GM12878 (cell line): Measurements from ENCODE around the gene TOP3A.

Experiments
- ATF7 ChIP-seq: fragments of 450-650 bp; IDR thresholded peaks from 2 replicates; pipeline ENCODE4 v1.6.1; 2016; ENCODE audit warnings: low read depth, mild to moderate bottlenecking
- CREB1 ChIP-seq: IDR thresholded peaks from 2 replicates; pipeline ENCODE4 v1.6.1; 2012; ENCODE audit warnings: low read depth, mild to moderate bottlenecking, inconsistent platforms
- EZH2 ChIP-seq: IDR thresholded peaks from 2 replicates; pipeline ENCODE4 v1.6.1; 2012; ENCODE audit warnings: low read depth, mild to moderate bottlenecking, control low read depth, inconsistent platforms, low read length, borderline replicate concordance; ENCODE audit not compliant: control insufficient read depth
- KDM1A ChIP-seq: fragments of 200-600 bp; sonication (generic); IDR thresholded peaks from 2 replicates; pipeline ENCODE4 v1.6.1; 2016; ENCODE audit warnings: borderline replicate concordance
- POLR2A ChIP-seq: IDR thresholded peaks from 2 replicates; pipeline ENCODE4 v1.6.1; 2011; ENCODE audit warnings: low read depth, mild to moderate bottlenecking, low read length
- POLR2AphosphoS5 ChIP-seq: IDR thresholded peaks from 2 replicates; pipeline ENCODE4 v1.6.1; 2011; ENCODE audit warnings: mild to moderate bottlenecking, low read length, inconsistent platforms
- SMC3 ChIP-seq: IDR thresholded peaks from 2 replicates; pipeline ENCODE4 v1.6.1; 2011; ENCODE audit warnings: low read length, improper control_type of control experiment, borderline replicate concordance
- TF ChIP-seq, protein P1 (sequence below): IDR thresholded peaks from 2 replicates; pipeline ENCODE4 v1.6.1; 2012; ENCODE audit warnings: low read length, inconsistent platforms
- TF ChIP-seq, protein P2 (sequence below), 3 experiments: IDR thresholded peaks in 2 of 3; conservative IDR thresholded peaks in 1 of 3; 2 replicates each; pipeline ENCODE4 v1.5.1; 2011; ENCODE audit warnings: low read depth in 3 of 3, low read length in 3 of 3, mild to moderate bottlenecking in 3 of 3, control low read depth in 2 of 3, moderate library complexity in 2 of 3, inconsistent platforms in 1 of 3, mixed read lengths in 1 of 3; ENCODE audit not compliant: control insufficient read depth in 2 of 3, insufficient read depth in 1 of 3; ENCODE audit errors: extremely low read depth in 1 of 3
- TF ChIP-seq, protein P3 (sequence below): IDR thresholded peaks from 2 replicates; pipeline ENCODE4 v1.6.1; 2011; ENCODE audit warnings: borderline replicate concordance, low read depth, mild to moderate bottlenecking, moderate library complexity, mixed read lengths, low read length; ENCODE audit not compliant: insufficient read depth; ENCODE audit errors: extremely low read length
- TF ChIP-seq, protein P4 (sequence below): fragments of 450-650 bp; IDR thresholded peaks from 2 replicates; pipeline ENCODE4 v1.6.1; 2014; ENCODE audit warnings: mild to moderate bottlenecking

DNA sequence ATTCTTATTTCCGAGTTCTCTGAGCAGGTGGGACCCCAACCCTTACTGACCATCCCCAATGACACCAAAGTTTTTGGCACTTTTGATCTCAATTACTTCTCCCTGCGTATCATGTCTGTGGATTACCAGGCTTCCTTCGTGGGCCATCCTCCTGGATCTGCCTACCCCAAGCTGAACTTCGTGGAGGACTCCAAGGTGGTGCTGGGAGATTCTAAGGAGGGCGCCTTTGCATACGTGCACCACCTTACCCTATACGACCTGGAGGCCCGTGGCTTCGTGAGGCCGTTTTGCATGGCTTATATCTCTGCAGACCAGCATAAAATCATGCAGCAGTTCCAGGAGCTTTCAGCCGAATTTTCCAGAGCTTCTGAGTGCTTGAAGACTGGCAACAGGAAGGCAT lies 1.2 kb upstream of the TOP3A start:
- no peak for TF ChIP-seq CREB1
- TF ChIP-seq POLR2A: no peak
- TF ChIP-seq, protein P1, sequence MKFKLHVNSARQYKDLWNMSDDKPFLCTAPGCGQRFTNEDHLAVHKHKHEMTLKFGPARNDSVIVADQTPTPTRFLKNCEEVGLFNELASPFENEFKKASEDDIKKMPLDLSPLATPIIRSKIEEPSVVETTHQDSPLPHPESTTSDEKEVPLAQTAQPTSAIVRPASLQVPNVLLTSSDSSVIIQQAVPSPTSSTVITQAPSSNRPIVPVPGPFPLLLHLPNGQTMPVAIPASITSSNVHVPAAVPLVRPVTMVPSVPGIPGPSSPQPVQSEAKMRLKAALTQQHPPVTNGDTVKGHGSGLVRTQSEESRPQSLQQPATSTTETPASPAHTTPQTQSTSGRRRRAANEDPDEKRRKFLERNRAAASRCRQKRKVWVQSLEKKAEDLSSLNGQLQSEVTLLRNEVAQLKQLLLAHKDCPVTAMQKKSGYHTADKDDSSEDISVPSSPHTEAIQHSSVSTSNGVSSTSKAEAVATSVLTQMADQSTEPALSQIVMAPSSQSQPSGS: no peak
- TF ChIP-seq, protein P2, sequence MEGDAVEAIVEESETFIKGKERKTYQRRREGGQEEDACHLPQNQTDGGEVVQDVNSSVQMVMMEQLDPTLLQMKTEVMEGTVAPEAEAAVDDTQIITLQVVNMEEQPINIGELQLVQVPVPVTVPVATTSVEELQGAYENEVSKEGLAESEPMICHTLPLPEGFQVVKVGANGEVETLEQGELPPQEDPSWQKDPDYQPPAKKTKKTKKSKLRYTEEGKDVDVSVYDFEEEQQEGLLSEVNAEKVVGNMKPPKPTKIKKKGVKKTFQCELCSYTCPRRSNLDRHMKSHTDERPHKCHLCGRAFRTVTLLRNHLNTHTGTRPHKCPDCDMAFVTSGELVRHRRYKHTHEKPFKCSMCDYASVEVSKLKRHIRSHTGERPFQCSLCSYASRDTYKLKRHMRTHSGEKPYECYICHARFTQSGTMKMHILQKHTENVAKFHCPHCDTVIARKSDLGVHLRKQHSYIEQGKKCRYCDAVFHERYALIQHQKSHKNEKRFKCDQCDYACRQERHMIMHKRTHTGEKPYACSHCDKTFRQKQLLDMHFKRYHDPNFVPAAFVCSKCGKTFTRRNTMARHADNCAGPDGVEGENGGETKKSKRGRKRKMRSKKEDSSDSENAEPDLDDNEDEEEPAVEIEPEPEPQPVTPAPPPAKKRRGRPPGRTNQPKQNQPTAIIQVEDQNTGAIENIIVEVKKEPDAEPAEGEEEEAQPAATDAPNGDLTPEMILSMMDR (IDR thresholded peaks at IDR 0.05 in 2 of 3, conservative IDR thresholded peaks at IDR 0.05 in 1 of 3; ENCODE audit: control insufficient read depth in 2 of 3, extremely low read depth in 1 of 3, insufficient read depth in 1 of 3, low read depth in 3 of 3, low read length in 3 of 3): no peak
- no peak for TF ChIP-seq EZH2
- no peak for TF ChIP-seq KDM1A
- no peak for TF ChIP-seq POLR2AphosphoS5
- TF ChIP-seq, protein P3, sequence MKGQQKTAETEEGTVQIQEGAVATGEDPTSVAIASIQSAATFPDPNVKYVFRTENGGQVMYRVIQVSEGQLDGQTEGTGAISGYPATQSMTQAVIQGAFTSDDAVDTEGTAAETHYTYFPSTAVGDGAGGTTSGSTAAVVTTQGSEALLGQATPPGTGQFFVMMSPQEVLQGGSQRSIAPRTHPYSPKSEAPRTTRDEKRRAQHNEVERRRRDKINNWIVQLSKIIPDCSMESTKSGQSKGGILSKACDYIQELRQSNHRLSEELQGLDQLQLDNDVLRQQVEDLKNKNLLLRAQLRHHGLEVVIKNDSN: no peak
- TF ChIP-seq, protein P4, sequence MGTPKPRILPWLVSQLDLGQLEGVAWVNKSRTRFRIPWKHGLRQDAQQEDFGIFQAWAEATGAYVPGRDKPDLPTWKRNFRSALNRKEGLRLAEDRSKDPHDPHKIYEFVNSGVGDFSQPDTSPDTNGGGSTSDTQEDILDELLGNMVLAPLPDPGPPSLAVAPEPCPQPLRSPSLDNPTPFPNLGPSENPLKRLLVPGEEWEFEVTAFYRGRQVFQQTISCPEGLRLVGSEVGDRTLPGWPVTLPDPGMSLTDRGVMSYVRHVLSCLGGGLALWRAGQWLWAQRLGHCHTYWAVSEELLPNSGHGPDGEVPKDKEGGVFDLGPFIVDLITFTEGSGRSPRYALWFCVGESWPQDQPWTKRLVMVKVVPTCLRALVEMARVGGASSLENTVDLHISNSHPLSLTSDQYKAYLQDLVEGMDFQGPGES: no peak
- no peak for TF ChIP-seq SMC3
- TF ChIP-seq ATF7: no peak
